ENCODE data around the gene MLH3. TPM values are rescaled to one million over a fixed set of nuclear protein-coding genes. Genes with fewer than 3 reads are reported as not detected.

The MLH3 gene
- total and polyA plus RNA-seq, 2 donors (not counting 3 experiments of a cell fraction or from before 2014, with no cell fraction given) = 4.8 to 16.5 TPM

GRCh38 chr14:75016815-75017214, 34.5 kb downstream of the MLH3 start:
- intact Hi-C loops (cut with micrococcal nuclease) = no loop called here
- no TSS peak for BruUV-seq (replicated peaks)
- ChIA-PET CTCF (interaction anchor here (1.3 kb wide), 1 partner anchor 10 kb away, joined by 3 read pairs; no protein-coding TSS in a partner anchor), POLR2A (no interaction called here)
- Histone ChIP-seq H3K9me1 (replicated peaks; ENCODE audit: control insufficient read depth, extremely low read depth, insufficient read depth, low read length) (no peaks in the 10 kb centered on the region), H2AFZ (ENCODE audit: low read depth, low read length) (no peak overlapping the region), H3K79me2 (ENCODE audit: control insufficient read depth, insufficient read depth, low read length) (no peaks in the 10 kb centered on the region), H4K20me1 (replicated peaks; ENCODE audit: control insufficient read depth, extremely low read depth, insufficient read depth, low read length) (no peaks in the 10 kb centered on the region), H3K27ac (ENCODE audit: insufficient read depth, low read depth, low read length) (no peak overlapping the region), H3K27me3 (ENCODE audit: control insufficient read depth in 2 of 2, insufficient read depth in 2 of 2, low read length in 2 of 2) (no peaks in the 10 kb centered on the region), H3K4me3 (replicated peaks in 1 of 3; ENCODE audit: insufficient read depth in 1 of 3, low read depth in 1 of 3, low read length in 3 of 3) (no peak overlapping the region), H3K9me3 (replicated peaks; ENCODE audit: control insufficient read depth, insufficient read depth, low read length) (no peaks in the 10 kb centered on the region), H3K9ac (replicated peaks; ENCODE audit: extremely low read depth, insufficient read depth, low read length) (no peak overlapping the region), H3K36me3 (ENCODE audit: control insufficient read depth in 2 of 2, extremely low read depth in 1 of 2, insufficient read depth in 2 of 2, low read length in 2 of 2) (peaks cover 4 to 14% of the 10 kb centered on the region in 2 experiments), H3K4me1 (ENCODE audit: control insufficient read depth, extremely low read depth, insufficient read depth, low read length) (peaks cover 5% of the 10 kb centered on the region), H3K4me2 (ENCODE audit: insufficient read depth, low read length) (no peak overlapping the region)
- no peak for TF ChIP-seq POLR2AphosphoS5 (IDR thresholded peaks at IDR 0.05; ENCODE audit: insufficient read depth, low read depth, low read length)
- TF ChIP-seq JUN (IDR thresholded peaks at IDR 0.05; ENCODE audit: borderline replicate concordance, insufficient read depth, insufficient read length, low read depth) = no peak
- no peak for TF ChIP-seq EZH2 (IDR thresholded peaks at IDR 0.05; ENCODE audit: borderline replicate concordance, low read depth, low read length, severe bottlenecking)
- no peak for TF ChIP-seq FOS (IDR thresholded peaks at IDR 0.05; ENCODE audit: borderline replicate concordance, insufficient read depth, low read length)
- TF ChIP-seq POLR2A (IDR thresholded peaks at IDR 0.05; ENCODE audit: low read depth, low read length) = no peak
- TF ChIP-seq, protein P1, sequence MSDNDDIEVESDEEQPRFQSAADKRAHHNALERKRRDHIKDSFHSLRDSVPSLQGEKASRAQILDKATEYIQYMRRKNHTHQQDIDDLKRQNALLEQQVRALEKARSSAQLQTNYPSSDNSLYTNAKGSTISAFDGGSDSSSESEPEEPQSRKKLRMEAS (IDR thresholded peaks at IDR 0.05; ENCODE audit: insufficient read depth, insufficient read length) = no peak
- TF ChIP-seq MYC (IDR thresholded peaks at IDR 0.05; ENCODE audit: low read depth, low read length) = no peak
- no peak for TF ChIP-seq GATA2 (IDR thresholded peaks at IDR 0.05; ENCODE audit: insufficient read depth, insufficient read length, low read depth, low read length)
- TF ChIP-seq CTCF (IDR thresholded peaks at IDR 0.05; ENCODE audit: extremely low read depth in 1 of 2, insufficient read depth in 1 of 2, low read depth in 1 of 2, low read length in 2 of 2) = no peak
- dilution Hi-C loops (cut with MboI; ENCODE audit: extremely low pct_ligation_motif_present, low sequenced_read_pairs) = no loop called here
- DNase-seq (ENCODE audit: low read depth, low spot score) = no peak
- FAIRE-seq = no peak

All from endothelial cell of umbilical vein (primary cell).